Keratinocyte (primary cell): Measurements from ENCODE around the gene PCK1. TPM values are rescaled to one million over a fixed set of nuclear protein-coding genes. Genes with fewer than 3 reads are reported as not detected.

ENCODE experiments used
- DNase-seq: peaks from one replicate; pipeline ENCODE4 v3.0.0-alpha.2; 2011; ENCODE audit warnings: low read depth, missing footprints, low spot score
- FAIRE-seq: peaks from 2 replicates; lab custom pipeline; 2011; peaks lifted over from hg19 to GRCh38; lab: Jason Lieb, UNC
- H2AFZ ChIP-seq: 2 replicates; pipeline ENCODE4 v1.6.0; 2012; ENCODE audit warnings: low read length, control low read depth, inconsistent platforms; ENCODE audit not compliant: control insufficient read depth
- H3K27ac ChIP-seq: 2 replicates; pipeline ENCODE4 v1.5.1; 2011; ENCODE audit warnings: low read length; ENCODE audit not compliant: control insufficient read depth, insufficient read depth
- H3K27me3 ChIP-seq: 3 replicates; pipeline ENCODE4 v1.6.0; 2011; ENCODE audit warnings: low read length; ENCODE audit not compliant: control insufficient read depth, insufficient read depth; ENCODE audit errors: extremely low read depth
- H3K36me3 ChIP-seq, 2 experiments: 2 replicates in 1 of 2; 3 replicates in 1 of 2; pipeline ENCODE4 v1.5.1; 2011; ENCODE audit warnings: low read length in 2 of 2, mild to moderate bottlenecking in 1 of 2; ENCODE audit not compliant: control insufficient read depth in 2 of 2, insufficient read depth in 2 of 2; ENCODE audit errors: extremely low read depth in 1 of 2
- H3K4me1 ChIP-seq: 3 replicates; pipeline ENCODE4 v1.5.1; 2011; ENCODE audit warnings: low read length; ENCODE audit not compliant: control insufficient read depth, insufficient read depth; ENCODE audit errors: extremely low read depth
- H3K4me2 ChIP-seq: 3 replicates; pipeline ENCODE4 v1.6.0; 2011; ENCODE audit warnings: low read depth, low read length; ENCODE audit not compliant: control insufficient read depth, insufficient read depth; ENCODE audit errors: extremely low read depth
- H3K4me3 ChIP-seq, 3 experiments: fragments of 200-600 bp in 1 of 3; sonication (generic) in 1 of 3; 2 replicates in 2 of 3; 3 replicates in 1 of 3; pipeline ENCODE4 v1.5.1; 2011 to 2016; ENCODE audit warnings: low read length in 3 of 3, mild to moderate bottlenecking in 3 of 3, control low read depth in 2 of 3, inconsistent platforms in 1 of 3, low read depth in 1 of 3, mixed read lengths in 1 of 3, mixed run types in 1 of 3, moderate library complexity in 1 of 3; ENCODE audit not compliant: control insufficient read depth in 2 of 3, insufficient read depth in 2 of 3; ENCODE audit errors: extremely low read depth in 1 of 3
- H3K79me2 ChIP-seq: 2 replicates; pipeline ENCODE4 v1.6.0; 2012; ENCODE audit warnings: low read length; ENCODE audit not compliant: control insufficient read depth, insufficient read depth
- H3K9ac ChIP-seq: 3 replicates; pipeline ENCODE4 v1.6.0; 2011; ENCODE audit warnings: low read length; ENCODE audit not compliant: control insufficient read depth, insufficient read depth; ENCODE audit errors: extremely low read depth
- H3K9me1 ChIP-seq: 3 replicates; pipeline ENCODE4 v1.6.0; 2011; ENCODE audit warnings: low read length; ENCODE audit not compliant: control insufficient read depth, insufficient read depth; ENCODE audit errors: extremely low read depth
- H3K9me3 ChIP-seq: 2 replicates; pipeline ENCODE4 v1.5.1; 2012; ENCODE audit warnings: low read depth, low read length; ENCODE audit not compliant: control insufficient read depth
- H4K20me1 ChIP-seq: 3 replicates; pipeline ENCODE4 v1.6.0; 2011; ENCODE audit warnings: low read length; ENCODE audit not compliant: control insufficient read depth, insufficient read depth; ENCODE audit errors: extremely low read depth
- EZH2 ChIP-seq: IDR thresholded peaks from one replicate; pipeline ENCODE4 v1.6.1; 2012; ENCODE audit warnings: inconsistent platforms, mild to moderate bottlenecking, low read length, moderate library complexity
- dilution Hi-C: fragments of 300-500 bp; cut with MboI; formaldehyde crosslinking; loops from one replicate; pipeline ENCODE4 v1.7.0; 2020; ENCODE audit warnings: low sequenced_read_pairs; ENCODE audit not compliant: extremely low pct_ligation_motif_present
- polyA plus RNA-seq, 5 experiments: library from polyadenylated mRNA; depleted of rRNA in 3 of 5; stranded (reverse) in 3 of 5; stranded (forward) in 1 of 5; unstranded in 1 of 5; fragments of >200 nt; gene quantifications; 1 replicate in 1 of 5; 2 replicates in 3 of 5; 3 replicates in 1 of 5; pipeline versions ENCODE4 v1.2.1 to v1.2.3, GENCODE V29; 2011 to 2012; ENCODE audit warnings: missing spikeins in 2 of 5, low read depth in 1 of 5, low replicate concordance in 1 of 5
- TF ChIP-seq, protein P1 (sequence below), 3 experiments: IDR thresholded peaks in 1 of 3; conservative IDR thresholded peaks in 1 of 3; optimal IDR thresholded peaks in 1 of 3; 2 replicates in 2 of 3; 3 replicates in 1 of 3; pipeline versions ENCODE3 to v1.5.1; 2011; ENCODE audit warnings: low read length in 3 of 3, mild to moderate bottlenecking in 3 of 3, moderate library complexity in 2 of 3, control low read depth in 1 of 3, inconsistent platforms in 1 of 3; ENCODE audit not compliant: insufficient read depth in 2 of 3; ENCODE audit errors: extremely low read depth in 1 of 3

The PCK1 gene
- polyA plus RNA-seq, 1 donor (not counting 4 experiments of a cell fraction or from before 2014, with no cell fraction given) = not detected

DNA sequence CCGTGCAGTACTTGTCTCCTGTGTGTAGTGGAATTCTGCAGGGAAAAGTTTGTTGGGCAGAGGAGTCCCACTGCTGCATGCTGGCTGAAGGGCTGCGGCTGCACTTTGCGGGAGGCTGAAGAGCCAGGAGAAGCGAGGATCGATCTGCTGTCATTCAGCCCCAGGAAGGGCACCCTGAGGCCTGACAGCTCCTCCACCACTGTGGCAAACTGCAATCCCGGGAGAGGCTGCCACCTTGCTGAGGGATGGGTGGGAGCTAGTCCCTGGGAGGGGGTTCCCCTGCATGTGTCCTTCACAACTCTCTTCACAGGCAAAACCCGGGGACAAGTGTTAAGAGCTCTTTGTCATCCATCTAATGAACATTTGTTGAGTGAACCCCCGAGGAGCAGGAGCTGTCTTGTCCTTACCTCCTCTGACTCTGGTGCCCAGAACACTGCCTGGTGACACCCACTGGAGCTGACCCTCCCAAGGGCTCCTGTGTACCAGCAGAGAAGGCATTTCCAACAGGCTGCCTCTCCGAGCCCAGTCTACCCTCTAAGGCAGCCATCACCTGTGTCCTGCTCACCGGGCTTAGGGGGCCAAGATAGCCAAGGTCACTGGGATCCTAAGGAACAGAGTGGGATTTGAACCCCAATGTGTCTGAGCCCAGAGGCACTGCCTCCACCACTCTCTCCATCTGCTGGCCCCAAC is 17.7 kb downstream of the PCK1 start:
- dilution Hi-C loops = no loop called here
- Histone ChIP-seq H3K4me1 (no peaks in the 10 kb centered on the region), H3K4me2 (no peak overlapping the region), H3K9me1 (no peaks in the 10 kb centered on the region), H3K4me3 (no peak overlapping the region), H4K20me1 (peaks cover 2% of the 10 kb centered on the region), H2AFZ (no peak overlapping the region), H3K27me3 (peaks cover 79% of the 10 kb centered on the region), H3K79me2 (no peaks in the 10 kb centered on the region), H3K9ac (no peak overlapping the region), H3K36me3 (no peaks in the 10 kb centered on the region), H3K27ac (no peak overlapping the region), H3K9me3 (no peaks in the 10 kb centered on the region)
- TF ChIP-seq, protein P1, sequence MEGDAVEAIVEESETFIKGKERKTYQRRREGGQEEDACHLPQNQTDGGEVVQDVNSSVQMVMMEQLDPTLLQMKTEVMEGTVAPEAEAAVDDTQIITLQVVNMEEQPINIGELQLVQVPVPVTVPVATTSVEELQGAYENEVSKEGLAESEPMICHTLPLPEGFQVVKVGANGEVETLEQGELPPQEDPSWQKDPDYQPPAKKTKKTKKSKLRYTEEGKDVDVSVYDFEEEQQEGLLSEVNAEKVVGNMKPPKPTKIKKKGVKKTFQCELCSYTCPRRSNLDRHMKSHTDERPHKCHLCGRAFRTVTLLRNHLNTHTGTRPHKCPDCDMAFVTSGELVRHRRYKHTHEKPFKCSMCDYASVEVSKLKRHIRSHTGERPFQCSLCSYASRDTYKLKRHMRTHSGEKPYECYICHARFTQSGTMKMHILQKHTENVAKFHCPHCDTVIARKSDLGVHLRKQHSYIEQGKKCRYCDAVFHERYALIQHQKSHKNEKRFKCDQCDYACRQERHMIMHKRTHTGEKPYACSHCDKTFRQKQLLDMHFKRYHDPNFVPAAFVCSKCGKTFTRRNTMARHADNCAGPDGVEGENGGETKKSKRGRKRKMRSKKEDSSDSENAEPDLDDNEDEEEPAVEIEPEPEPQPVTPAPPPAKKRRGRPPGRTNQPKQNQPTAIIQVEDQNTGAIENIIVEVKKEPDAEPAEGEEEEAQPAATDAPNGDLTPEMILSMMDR (optimal IDR thresholded peaks at IDR 0.05 in 1 of 3, IDR thresholded peaks at IDR 0.05 in 1 of 3, conservative IDR thresholded peaks at IDR 0.05 in 1 of 3; ENCODE audit: extremely low read depth in 1 of 3, insufficient read depth in 2 of 3, low read length in 3 of 3) = no peak
- no peak for TF ChIP-seq EZH2
- FAIRE-seq (no peak), DNase-seq (no peak)

DNA sequence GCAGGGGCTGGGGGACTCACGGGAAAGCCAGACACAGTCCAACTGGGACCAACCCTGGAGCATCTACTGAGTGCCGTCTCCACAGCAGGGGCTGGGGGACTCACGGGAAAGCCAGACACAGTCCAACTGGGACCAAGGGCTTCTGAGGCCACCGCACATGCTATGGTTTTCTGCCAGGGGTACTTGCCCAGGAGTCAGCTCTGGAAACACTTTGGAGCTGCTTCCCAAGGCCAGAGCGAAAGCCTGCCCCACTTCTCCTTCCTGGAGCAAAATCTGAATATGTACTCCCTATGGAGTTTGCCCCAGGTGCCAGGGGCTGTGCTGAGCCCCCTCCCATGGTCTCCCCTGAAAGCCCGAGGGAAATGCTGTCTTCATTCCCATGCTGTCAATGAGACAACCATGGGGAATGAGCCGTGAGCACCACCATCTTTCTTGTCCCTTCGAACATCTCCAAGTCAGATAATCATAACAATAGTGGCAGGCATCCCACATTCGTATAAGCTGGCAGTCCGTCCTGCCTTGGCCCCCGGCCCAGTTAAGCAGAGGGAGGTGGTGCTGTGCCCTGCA is 18.5 kb downstream of the PCK1 start:
- dilution Hi-C loops = no loop called here
- H3K36me3 ChIP-seq = no peaks in the 10 kb centered on the region
- FAIRE-seq = no peak

More for the DNA sequence above, 18.5 kb downstream of the PCK1 start:
- no peaks in the 10 kb centered on the region for H3K79me2 ChIP-seq
- TF ChIP-seq, protein P1 (optimal IDR thresholded peaks at IDR 0.05 in 1 of 3, IDR thresholded peaks at IDR 0.05 in 1 of 3, conservative IDR thresholded peaks at IDR 0.05 in 1 of 3; ENCODE audit: extremely low read depth in 1 of 3, insufficient read depth in 2 of 3, low read length in 3 of 3) = no peak
- TF ChIP-seq EZH2 = no peak
- no peak overlapping the region for H3K27ac ChIP-seq
- H3K9me3 ChIP-seq = peaks cover 3% of the 10 kb centered on the region
- H3K9ac ChIP-seq = no peak overlapping the region
- H4K20me1 ChIP-seq = peaks cover 5% of the 10 kb centered on the region
- H3K4me3 ChIP-seq = no peak overlapping the region
- no peaks in the 10 kb centered on the region for H3K9me1 ChIP-seq
- no peak overlapping the region for H2AFZ ChIP-seq
- no peak for DNase-seq
- H3K4me1 ChIP-seq = no peaks in the 10 kb centered on the region
- H3K4me2 ChIP-seq = no peak overlapping the region
- H3K27me3 ChIP-seq = peaks cover 81% of the 10 kb centered on the region
